ENCODE measurements around the gene SPRED2.

Gene SPRED2

GRCh38 chr2:65465124-65465523 lies 32.7 kb upstream of the SPRED2 start:
- DNase-seq (ENCODE audit: extremely low spot score), result no peak
- no peak for TF ChIP-seq LEF1 (IDR thresholded peaks at IDR 0.05; ENCODE audit: borderline replicate concordance)
- TF ChIP-seq HDGF (IDR thresholded peaks at IDR 0.05; ENCODE audit: borderline replicate concordance), result no peak
- TF ChIP-seq FOXA1 (IDR thresholded peaks at IDR 0.05), result no peak
- TF ChIP-seq CTBP1 (IDR thresholded peaks at IDR 0.05; ENCODE audit: borderline replicate concordance), result no peak
- TF ChIP-seq ELF4 (IDR thresholded peaks at IDR 0.05), result no peak
- TF ChIP-seq NFRKB (IDR thresholded peaks at IDR 0.05), result no peak
- no peak for TF ChIP-seq PKNOX1 (IDR thresholded peaks at IDR 0.05)
- no peak for TF ChIP-seq BHLHE40 (IDR thresholded peaks at IDR 0.05; ENCODE audit: borderline replicate concordance)
- TF ChIP-seq ZNF384 (IDR thresholded peaks at IDR 0.05), result no peak
- no peak for TF ChIP-seq TARDBP (IDR thresholded peaks at IDR 0.05)
- TF ChIP-seq L3MBTL2 (conservative IDR thresholded peaks at IDR 0.05), result no peak
- no peak for TF ChIP-seq FOXK2 (IDR thresholded peaks at IDR 0.05)
- CTCF ChIA-PET, result no interaction called here
- POLR2A ChIA-PET, result interaction anchor here (1.0 kb wide), 1 partner anchor 31 kb away, joined by 3 read pairs; no protein-coding TSS in a partner anchor

- ChIA-PET CTCF (no interaction called here), POLR2A (interaction anchor here (1.0 kb wide), 1 partner anchor 30 kb away, joined by 3 read pairs; no protein-coding TSS in a partner anchor)
- DNase-seq (ENCODE audit: extremely low spot score), result no peak
- TF ChIP-seq ZNF384 (IDR thresholded peaks at IDR 0.05), result no peak
- TF ChIP-seq SUZ12 (IDR thresholded peaks at IDR 0.05), result no peak
- TF ChIP-seq ARNT (IDR thresholded peaks at IDR 0.05), result no peak
- TF ChIP-seq LEF1 (IDR thresholded peaks at IDR 0.05; ENCODE audit: borderline replicate concordance), result no peak
- TF ChIP-seq NFRKB (IDR thresholded peaks at IDR 0.05), result no peak
- TF ChIP-seq L3MBTL2 (conservative IDR thresholded peaks at IDR 0.05), result no peak
- no peak for TF ChIP-seq FOXA1 (IDR thresholded peaks at IDR 0.05)
- TF ChIP-seq CTBP1 (IDR thresholded peaks at IDR 0.05; ENCODE audit: borderline replicate concordance), result no peak
- TF ChIP-seq FOXK2 (IDR thresholded peaks at IDR 0.05), result no peak
- TF ChIP-seq TARDBP (IDR thresholded peaks at IDR 0.05), result no peak
Observed at GRCh38 chr2:65464604-65465003, 32.2 kb upstream of the SPRED2 start.

- ChIA-PET POLR2A (no interaction called here), CTCF (no interaction called here)
- TF ChIP-seq L3MBTL2 (conservative IDR thresholded peaks at IDR 0.05) (no peak), ELF4 (IDR thresholded peaks at IDR 0.05) (no peak), FOXM1 (IDR thresholded peaks at IDR 0.05; ENCODE audit: borderline replicate concordance) (no peak), NFRKB (IDR thresholded peaks at IDR 0.05) (no peak), ARNT (IDR thresholded peaks at IDR 0.05) (no peak), LEF1 (IDR thresholded peaks at IDR 0.05; ENCODE audit: borderline replicate concordance) (no peak), HDGF (IDR thresholded peaks at IDR 0.05; ENCODE audit: borderline replicate concordance) (no peak)
- no peak for DNase-seq (ENCODE audit: extremely low spot score)
Observed at GRCh38 chr2:65458999-65459398, 26.6 kb upstream of the SPRED2 start.

- no peak for DNase-seq (ENCODE audit: extremely low spot score)
- POLR2A ChIA-PET, result no interaction called here
- CTCF ChIA-PET, result no interaction called here
- TF ChIP-seq LEF1 (IDR thresholded peaks at IDR 0.05; ENCODE audit: borderline replicate concordance), result no peak
- TF ChIP-seq PKNOX1 (IDR thresholded peaks at IDR 0.05), result no peak
- no peak for TF ChIP-seq FOXA1 (IDR thresholded peaks at IDR 0.05)
- TF ChIP-seq TARDBP (IDR thresholded peaks at IDR 0.05), result no peak
- no peak for TF ChIP-seq BHLHE40 (IDR thresholded peaks at IDR 0.05; ENCODE audit: borderline replicate concordance)
- no peak for TF ChIP-seq L3MBTL2 (conservative IDR thresholded peaks at IDR 0.05)
- TF ChIP-seq ZNF384 (IDR thresholded peaks at IDR 0.05), result no peak
- no peak for TF ChIP-seq FOXK2 (IDR thresholded peaks at IDR 0.05)
Observed at GRCh38 chr2:65456886-65457285, 24.5 kb upstream of the SPRED2 start.

- ChIA-PET CTCF (no interaction called here), POLR2A (no interaction called here)
- DNase-seq (ENCODE audit: extremely low spot score), result no peak
- no peak for TF ChIP-seq L3MBTL2 (conservative IDR thresholded peaks at IDR 0.05)
- TF ChIP-seq TARDBP (IDR thresholded peaks at IDR 0.05), result no peak
- no peak for TF ChIP-seq ARNT (IDR thresholded peaks at IDR 0.05)
Observed at GRCh38 chr2:65456064-65456463, 23.7 kb upstream of the SPRED2 start.

- TF ChIP-seq CTBP1 (IDR thresholded peaks at IDR 0.05; ENCODE audit: borderline replicate concordance) (no peak), FOXK2 (IDR thresholded peaks at IDR 0.05) (no peak), FOXM1 (IDR thresholded peaks at IDR 0.05; ENCODE audit: borderline replicate concordance) (no peak), NFRKB (IDR thresholded peaks at IDR 0.05) (no peak), ELF4 (IDR thresholded peaks at IDR 0.05) (no peak)
- CTCF ChIA-PET, result no interaction called here
- POLR2A ChIA-PET, result no interaction called here
- no peak for DNase-seq (ENCODE audit: extremely low spot score)
Observed at GRCh38 chr2:65453916-65454315, 21.5 kb upstream of the SPRED2 start.

GRCh38 chr2:65452150-65452895 lies 19.9 kb upstream of the SPRED2 start:
- ChIA-PET POLR2A (no interaction called here), CTCF (no interaction called here)
- DNase-seq (ENCODE audit: extremely low spot score), result no peak

More at GRCh38 chr2:65452150-65452895, 19.9 kb upstream of the SPRED2 start:
- no peak for TF ChIP-seq HDGF (IDR thresholded peaks at IDR 0.05; ENCODE audit: borderline replicate concordance)
- TF ChIP-seq NFRKB (IDR thresholded peaks at IDR 0.05), result no peak
- no peak for TF ChIP-seq SUZ12 (IDR thresholded peaks at IDR 0.05)
- no peak for TF ChIP-seq BHLHE40 (IDR thresholded peaks at IDR 0.05; ENCODE audit: borderline replicate concordance)
- TF ChIP-seq PKNOX1 (IDR thresholded peaks at IDR 0.05), result no peak
- no peak for TF ChIP-seq TARDBP (IDR thresholded peaks at IDR 0.05)
- no peak for TF ChIP-seq ARNT (IDR thresholded peaks at IDR 0.05)
- TF ChIP-seq ELF4 (IDR thresholded peaks at IDR 0.05), result no peak
- no peak for TF ChIP-seq LEF1 (IDR thresholded peaks at IDR 0.05; ENCODE audit: borderline replicate concordance)
- no peak for TF ChIP-seq SP1 (IDR thresholded peaks at IDR 0.05)
- no peak for TF ChIP-seq FOXK2 (IDR thresholded peaks at IDR 0.05)
- no peak for TF ChIP-seq L3MBTL2 (conservative IDR thresholded peaks at IDR 0.05)
- TF ChIP-seq FOXA1 (IDR thresholded peaks at IDR 0.05), result no peak
- TF ChIP-seq CTBP1 (IDR thresholded peaks at IDR 0.05; ENCODE audit: borderline replicate concordance), result no peak
- no peak for TF ChIP-seq ZNF384 (IDR thresholded peaks at IDR 0.05)
- no peak for TF ChIP-seq FOXM1 (IDR thresholded peaks at IDR 0.05; ENCODE audit: borderline replicate concordance)
